Cardiac septum (tissue), 1 donor: ENCODE data around the gene DYNLT5. TPM values are rescaled to one million over a fixed set of nuclear protein-coding genes. Genes with fewer than 3 reads are reported as not detected.

Source experiments
- DNase-seq: peaks from one replicate; pipeline ENCODE4 v3.0.0-alpha.2; 2020; ENCODE audit warnings: low spot score
- intact Hi-C: fragments of 100-400 bp; cut with DNase I; formaldehyde crosslinking; loops from one replicate; pipeline ENCODE4 v1.14.0; 2022
- total RNA-seq: library from RNA; stranded (reverse); fragmentation: NEBNext Ultra II Directional; extraction: Animal tissue kit (Norgen Biotek cat#: 25700); gene quantifications from one replicate; pipeline ENCODE4 v1.2.1, GENCODE V29; 2021
- donor health status: DM: no; HTN: no; CAD: no.

DYNLT5 gene
- total RNA-seq, 1 donor from 2014 or later: 4.0 TPM

GRCh38 chr1:66739401-66740157 lies 12.7 kb upstream of the DYNLT5 start:
- intact Hi-C loops: no loop called here
- no peak for DNase-seq

GRCh38 chr1:66745451-66745850 lies 6.8 kb upstream of the DYNLT5 start:
- no peak for DNase-seq
- intact Hi-C loops: no loop called here

- intact Hi-C loops: no loop called here
- DNase-seq: no peak
These were observed 4.8 kb upstream of the DYNLT5 start for GRCh38 chr1:66747501-66747900.

- intact Hi-C loops: no loop called here
These were observed 1.7 kb upstream of the DYNLT5 start for GRCh38 chr1:66750577-66750976.

GRCh38 chr1:66751160-66751559 lies 1.1 kb upstream of the DYNLT5 start:
- intact Hi-C loops: no loop called here
- DNase-seq: no peak

More at GRCh38 chr1:66750577-66750976, 1.7 kb upstream of the DYNLT5 start:
- DNase-seq: no peak

GRCh38 chr1:66752671-66753371 lies 562 bp downstream of the DYNLT5 start:
- no peak for DNase-seq

GRCh38 chr1:66757722-66758240 lies 5.5 kb downstream of the DYNLT5 start:
- no peak for DNase-seq
- intact Hi-C loops: no loop called here

More at GRCh38 chr1:66752671-66753371, 562 bp downstream of the DYNLT5 start:
- intact Hi-C loops: no loop called here

- no peak for DNase-seq
These were observed 6.0 kb downstream of the DYNLT5 start for GRCh38 chr1:66758241-66758755.

GRCh38 chr1:66760506-66760905 lies 8.2 kb downstream of the DYNLT5 start:
- intact Hi-C loops: loop anchor here (10.0 kb wide), 3 partner anchors 164 to 444 kb away; partner anchors contain the start of genes DNAI4 and MIER1
- no peak for DNase-seq

More at GRCh38 chr1:66758241-66758755, 6.0 kb downstream of the DYNLT5 start:
- intact Hi-C loops: no loop called here

GRCh38 chr1:66761221-66761620 lies 9.0 kb downstream of the DYNLT5 start:
- no peak for DNase-seq
- intact Hi-C loops: loop anchor here (10.0 kb wide), 3 partner anchors 164 to 444 kb away; partner anchors contain the start of genes DNAI4 and MIER1

GRCh38 chr1:66764994-66765578 lies 12.8 kb downstream of the DYNLT5 start:
- intact Hi-C loops: loop anchor here (2.0 to 10.0 kb wide), 4 partner anchors 160 to 440 kb away; partner anchors contain the start of genes DNAI4 and MIER1
- DNase-seq: no peak

GRCh38 chr1:66767626-66768025 lies 15.4 kb downstream of the DYNLT5 start:
- DNase-seq: no peak
- intact Hi-C loops: loop anchor here (10.0 kb wide), 3 partner anchors 157 to 437 kb away; partner anchors contain the start of genes DNAI4 and MIER1

- intact Hi-C loops: loop anchor here (10.0 kb wide), 3 partner anchors 156 to 436 kb away; partner anchors contain the start of genes DNAI4 and MIER1
These were observed 16.7 kb downstream of the DYNLT5 start for GRCh38 chr1:66768965-66769364.

GRCh38 chr1:66769512-66770229 lies 17.4 kb downstream of the DYNLT5 start:
- intact Hi-C loops: loop anchor here (10.0 kb wide), 3 partner anchors 155 to 435 kb away; partner anchors contain the start of genes DNAI4 and MIER1
- DNase-seq: no peak

More at GRCh38 chr1:66768965-66769364, 16.7 kb downstream of the DYNLT5 start:
- DNase-seq: no peak

- no peak for DNase-seq
- intact Hi-C loops: no loop called here
These were observed 18.0 kb downstream of the DYNLT5 start for GRCh38 chr1:66770240-66770639.

GRCh38 chr1:66770694-66771093 lies 18.4 kb downstream of the DYNLT5 start:
- DNase-seq: no peak
- intact Hi-C loops: no loop called here

GRCh38 chr1:66773227-66773626 lies 21.0 kb downstream of the DYNLT5 start:
- intact Hi-C loops: no loop called here

GRCh38 chr1:66774438-66774837 lies 22.2 kb downstream of the DYNLT5 start:
- no peak for DNase-seq
- intact Hi-C loops: no loop called here

More at GRCh38 chr1:66773227-66773626, 21.0 kb downstream of the DYNLT5 start:
- DNase-seq: no peak

- DNase-seq: no peak
- intact Hi-C loops: no loop called here
These were observed 23.4 kb downstream of the DYNLT5 start for GRCh38 chr1:66775646-66776045.
